Measurements from ENCODE around the gene EDC3.
"Not testable (repeated sequence)": the region's sequence is repeated elsewhere in the genome, so short reads cannot be mapped to it uniquely, and the experiment has no call there.

Gene EDC3

GRCh38 chr15:74643665-74644204, 52.1 kb downstream of the EDC3 start:
- no peak for DNase-seq

DNA sequence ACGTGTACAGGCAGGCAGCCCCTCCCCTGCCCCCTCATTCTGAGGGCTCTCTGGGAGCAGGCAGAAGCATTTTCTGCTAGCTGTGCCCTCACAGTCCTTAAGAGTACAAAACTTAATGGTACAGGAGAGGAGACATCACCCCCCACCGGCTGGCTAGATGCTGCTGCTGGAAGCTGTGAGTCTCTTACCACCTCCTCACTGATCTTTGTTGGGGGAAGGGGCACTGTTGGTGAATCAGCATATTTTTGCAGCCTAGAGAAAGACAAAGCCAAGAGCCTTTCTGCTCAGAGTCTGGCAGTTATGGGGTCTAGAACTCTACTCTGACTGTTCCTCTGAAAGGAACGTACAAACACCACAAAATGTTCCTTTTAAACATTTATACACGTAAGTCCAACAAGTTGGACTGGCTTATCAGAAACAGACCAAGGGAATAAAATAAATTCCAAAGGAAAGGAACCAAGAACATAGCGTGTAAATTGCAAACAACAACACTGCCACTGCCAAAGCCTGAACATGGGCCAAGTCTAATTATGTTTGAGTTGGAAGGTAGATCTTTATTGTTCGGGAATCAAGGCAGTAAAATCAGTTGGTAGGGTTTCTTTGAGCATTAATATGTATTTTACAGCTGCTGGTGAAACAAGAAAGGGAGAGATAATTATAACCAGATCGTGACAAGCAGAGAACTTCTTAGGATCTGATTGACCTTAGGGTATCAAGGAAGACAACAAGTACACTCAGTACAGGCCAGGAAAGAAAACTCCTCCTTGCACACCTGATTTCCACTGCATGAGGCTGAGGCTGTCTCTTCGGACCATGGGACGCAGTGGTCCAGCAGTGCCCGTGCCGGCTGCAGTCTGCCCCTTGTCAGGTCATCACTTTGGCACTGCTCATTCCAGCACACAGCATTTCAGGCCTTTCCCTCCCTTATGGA, 52.8 kb downstream of the EDC3 start:
- no peak for DNase-seq

GRCh38 chr15:74642348-74642733, 53.5 kb downstream of the EDC3 start:
- DNase-seq, result no peak

GRCh38 chr15:74641151-74641550, 54.7 kb downstream of the EDC3 start:
- no peak for DNase-seq

DNA sequence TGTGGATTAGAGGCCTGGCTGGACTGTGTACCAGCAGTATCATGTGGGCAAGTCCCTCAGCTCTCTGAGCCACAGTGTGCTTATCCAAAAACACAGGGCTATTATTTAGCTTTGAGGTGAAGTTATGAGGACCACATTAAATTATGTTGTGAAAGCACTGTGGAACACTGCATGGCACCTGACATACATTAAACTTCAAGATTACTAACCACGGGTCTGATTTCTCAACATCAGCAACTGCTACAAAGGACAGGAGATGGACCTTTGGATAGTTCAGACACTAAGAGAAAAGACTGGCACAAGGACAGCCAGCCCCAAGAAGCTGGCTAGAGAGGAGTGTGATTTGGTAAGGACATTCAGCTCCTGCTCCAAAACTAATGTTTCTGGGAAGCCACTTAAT, 58.8 kb downstream of the EDC3 start:
- DNase-seq, result no peak

DNA sequence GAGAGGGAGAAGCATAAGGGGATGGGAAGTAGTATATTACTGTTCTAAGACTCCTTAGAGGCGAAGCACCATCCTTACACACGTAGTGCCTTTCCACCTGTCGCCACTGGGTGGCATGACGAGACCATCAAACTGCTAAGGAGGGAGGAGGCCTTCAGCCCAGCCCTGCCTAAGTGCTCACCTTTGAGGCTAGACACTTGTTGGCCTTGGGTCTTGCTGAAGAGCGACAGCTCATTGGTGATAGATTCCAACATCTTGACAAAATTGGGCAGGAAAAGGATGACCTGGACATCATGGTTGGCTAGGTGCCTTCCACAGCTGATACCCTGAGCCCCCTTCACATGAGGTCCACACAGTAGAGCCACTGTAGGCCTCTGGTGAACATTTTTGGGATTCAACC, 60.6 kb downstream of the EDC3 start:
- DNase-seq, result peak; percentile 20 to 41

GRCh38 chr15:74633781-74634180, 62.0 kb downstream of the EDC3 start:
- no peak for DNase-seq

DNA sequence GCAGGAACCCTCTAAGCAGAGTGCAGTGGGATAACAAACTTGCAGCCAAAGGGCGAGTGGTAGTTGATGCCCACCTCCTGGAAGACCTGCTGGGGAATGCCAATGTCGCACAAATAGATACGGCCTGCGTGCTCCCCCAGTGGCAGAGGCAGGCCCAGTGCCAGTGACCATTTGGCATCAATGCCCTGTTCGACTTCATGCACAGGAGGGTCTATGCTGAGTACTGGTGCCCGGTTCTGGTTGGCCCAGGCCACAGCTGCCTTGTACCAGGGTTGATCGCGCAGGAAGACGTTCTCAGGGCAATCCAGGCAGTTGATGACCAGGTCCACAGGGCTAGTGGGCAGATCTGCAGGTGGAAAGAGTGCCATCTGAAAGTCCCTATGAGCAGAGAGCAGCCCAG, 63.2 kb downstream of the EDC3 start:
- DNase-seq, result no peak

DNA sequence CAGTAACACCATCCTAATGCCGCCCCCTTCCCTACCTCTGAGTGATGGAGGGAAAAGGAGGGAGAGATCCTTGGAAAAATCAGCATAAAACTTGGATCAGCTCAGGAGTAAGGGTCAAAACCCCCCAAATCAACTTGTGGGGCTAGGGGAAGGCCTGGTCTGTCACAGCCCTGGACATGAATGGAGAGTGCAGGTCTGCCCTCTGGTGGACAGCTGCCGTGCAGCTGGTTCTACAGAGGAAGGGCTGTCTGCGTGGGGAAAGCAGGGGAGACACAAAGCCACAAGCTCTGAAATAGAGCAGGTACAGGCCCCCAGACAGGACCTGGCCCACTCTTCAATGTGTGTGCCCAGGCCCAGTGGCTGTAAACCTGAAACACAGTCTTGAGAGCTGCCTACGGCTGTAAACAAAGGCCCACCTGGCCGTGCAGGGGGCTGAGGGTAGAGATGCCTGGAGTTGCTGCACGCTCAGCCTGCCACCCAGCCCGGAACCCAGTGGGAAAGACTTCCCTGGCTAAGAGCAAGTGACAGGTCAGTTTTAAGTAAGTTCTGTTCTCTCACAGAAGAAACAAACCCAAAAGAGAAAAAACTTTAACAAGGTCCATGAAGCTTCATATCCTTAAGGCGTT, 63.8 kb downstream of the EDC3 start:
- DNase-seq, result no peak

DNA sequence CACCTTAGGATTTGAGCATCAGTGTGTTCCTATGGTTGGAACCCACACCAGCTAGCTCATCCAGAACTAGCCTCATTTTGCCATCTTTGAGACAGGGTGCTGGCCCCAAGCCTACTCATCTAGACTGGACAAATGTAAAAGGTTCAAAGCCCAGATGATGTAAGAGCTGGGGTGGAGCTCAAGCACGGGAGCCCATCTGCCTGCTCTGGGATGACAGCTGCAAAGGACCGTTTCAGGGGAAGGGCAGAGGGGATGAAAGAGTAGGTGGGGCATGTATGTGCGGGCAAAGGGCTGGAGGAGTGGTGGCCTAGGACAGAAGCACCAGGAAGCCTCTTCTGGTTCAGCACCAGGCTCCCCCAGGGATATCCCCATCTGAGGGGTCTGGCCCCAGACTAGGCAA, 64.4 kb downstream of the EDC3 start:
- DNase-seq, result no peak

DNA sequence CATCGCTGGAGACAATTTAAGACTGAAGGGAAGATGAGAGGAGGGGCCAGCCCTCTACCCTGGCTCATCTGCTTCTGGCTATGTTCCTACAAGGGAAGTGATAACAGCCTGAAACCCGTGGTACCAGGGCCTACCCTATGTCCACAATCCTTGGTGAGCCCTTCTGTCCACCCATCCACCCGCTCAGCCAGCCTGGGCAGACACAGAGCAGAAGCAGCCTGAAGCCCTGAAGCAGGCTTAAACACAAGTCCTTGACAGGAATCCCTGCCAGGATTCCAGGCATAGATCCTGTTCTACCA, 64.8 kb downstream of the EDC3 start:
- no peak for DNase-seq

GRCh38 chr15:74630284-74631086, 65.3 kb downstream of the EDC3 start:
- no peak for DNase-seq

- DNase-seq, result not testable (repeated sequence)
These were observed 66.1 kb downstream of the EDC3 start for GRCh38 chr15:74629696-74630095.

- DNase-seq, result no peak
These were observed 66.9 kb downstream of the EDC3 start for GRCh38 chr15:74628949-74629348.

DNA sequence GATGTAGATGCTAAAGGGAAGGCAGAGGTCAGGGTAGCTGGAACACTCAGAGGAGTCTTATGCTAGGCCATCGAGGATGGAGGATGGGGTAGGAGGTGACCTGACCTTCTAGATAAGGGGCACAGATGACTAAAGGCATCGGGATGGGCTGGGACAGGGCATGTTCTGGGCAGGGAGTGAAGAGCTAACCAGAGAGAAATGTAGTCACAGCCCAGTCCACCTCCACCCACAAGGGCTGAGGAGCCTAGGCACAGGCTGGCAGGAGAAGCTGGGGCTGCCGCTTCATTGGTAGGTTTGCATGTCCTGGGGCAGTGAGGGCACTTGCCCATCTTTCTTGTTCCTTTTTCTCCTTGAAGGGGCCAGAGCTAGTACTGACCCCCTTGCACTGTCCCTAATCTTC, 67.6 kb downstream of the EDC3 start:
- no peak for DNase-seq

DNA sequence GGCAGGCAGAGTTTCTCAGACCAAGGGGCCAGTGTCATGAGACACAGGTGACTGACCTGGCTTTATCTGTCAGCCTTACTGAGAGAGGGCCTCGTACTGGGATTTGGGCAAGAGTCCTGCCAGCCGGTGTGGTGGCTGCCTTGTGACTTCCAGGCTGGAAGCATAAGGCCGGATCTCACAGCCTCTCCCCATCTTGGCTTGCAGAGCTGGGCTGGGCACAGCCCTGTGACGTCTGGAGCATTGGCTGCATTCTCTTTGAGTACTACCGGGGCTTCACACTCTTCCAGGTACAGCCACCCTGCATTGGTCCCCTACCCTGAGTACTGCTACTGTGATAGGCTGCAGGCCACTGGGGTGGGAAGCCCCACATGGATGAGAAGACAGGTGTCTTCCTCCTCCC, 68.1 kb downstream of the EDC3 start:
- no peak for DNase-seq

DNA sequence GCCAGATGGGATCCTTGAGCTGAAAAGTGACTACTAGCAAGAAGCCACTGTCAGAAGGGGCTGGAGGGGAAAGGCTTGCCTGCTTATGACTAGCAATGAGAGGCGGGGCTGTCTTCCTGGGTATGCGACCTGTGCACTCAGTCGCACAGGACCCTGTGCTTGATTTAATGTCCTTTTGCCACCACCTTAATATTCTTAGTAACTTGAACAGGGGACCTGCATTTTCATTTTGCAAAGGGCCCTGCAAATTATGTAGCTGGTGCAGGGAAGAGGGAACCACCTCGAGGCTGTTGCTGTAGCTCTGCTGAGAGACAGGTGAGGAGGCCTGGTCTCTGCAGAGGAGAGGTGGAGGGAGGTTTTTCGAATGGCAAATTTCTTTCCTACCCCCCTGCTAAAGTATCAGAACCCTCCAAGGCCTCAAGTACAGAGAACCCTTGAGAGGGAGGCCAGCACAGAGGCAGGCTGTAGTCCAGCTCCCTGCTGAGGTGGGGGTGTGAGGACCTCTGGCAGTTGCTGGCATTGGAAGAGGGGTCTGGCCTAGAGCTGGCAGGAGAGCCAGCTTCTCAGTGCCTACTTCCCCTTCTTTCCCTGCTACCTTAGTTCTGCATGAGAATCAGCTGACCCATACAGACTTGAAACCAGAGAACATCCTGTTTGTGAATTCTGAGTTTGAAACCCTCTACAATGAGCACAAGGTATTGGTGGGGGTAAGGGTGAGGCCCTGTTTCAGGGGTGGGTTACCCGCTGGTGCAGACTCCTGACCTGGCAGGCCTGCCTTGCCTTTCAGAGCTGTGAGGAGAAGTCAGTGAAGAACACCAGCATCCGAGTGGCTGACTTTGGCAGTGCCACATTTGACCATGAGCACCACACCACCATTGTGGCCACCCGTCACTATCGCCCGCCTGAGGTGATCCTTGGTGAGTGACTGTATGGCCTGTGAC, 68.8 kb downstream of the EDC3 start:
- no peak for DNase-seq

- DNase-seq, result no peak
These were observed 69.5 kb downstream of the EDC3 start for GRCh38 chr15:74626336-74626735.

DNA sequence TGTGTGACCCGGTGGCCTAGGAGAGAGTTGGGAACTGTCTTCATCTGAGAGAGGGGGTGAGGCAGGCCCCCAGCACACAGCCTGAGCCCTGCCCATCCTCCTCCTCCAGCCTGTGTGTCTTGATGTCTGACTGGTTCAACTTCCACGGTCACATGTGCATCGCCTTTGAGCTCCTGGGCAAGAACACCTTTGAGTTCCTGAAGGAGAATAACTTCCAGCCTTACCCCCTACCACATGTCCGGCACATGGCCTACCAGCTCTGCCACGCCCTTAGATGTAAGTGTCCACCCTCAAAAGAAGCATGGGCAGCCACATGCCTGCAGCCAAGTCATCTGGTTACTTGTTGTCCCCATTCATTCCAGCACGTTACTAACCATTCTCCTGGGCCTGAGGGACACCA, 70.1 kb downstream of the EDC3 start:
- DNase-seq, result no peak

GRCh38 chr15:74624020-74624602, 71.7 kb downstream of the EDC3 start:
- DNase-seq, result no peak

GRCh38 chr15:74622758-74623157, 73.1 kb downstream of the EDC3 start:
- DNase-seq, result no peak

GRCh38 chr15:74621936-74622335, 73.9 kb downstream of the EDC3 start:
- no peak for DNase-seq

All from NCI-H187 (cell line).